DND-41 (cell line): ENCODE measurements around the gene PLSCR4.

Source experiments
- CTCF ChIP-seq: IDR thresholded peaks from 2 replicates; pipeline ENCODE4 v1.5.1; 2012; ENCODE audit warnings: borderline replicate concordance, low read length, moderate library complexity, mild to moderate bottlenecking; ENCODE audit not compliant: poor library complexity, severe bottlenecking; ENCODE audit errors: extremely low read depth
- EZH2 ChIP-seq: IDR thresholded peaks from 3 replicates; pipeline ENCODE4 v1.6.1; 2012; ENCODE audit warnings: borderline replicate concordance, low read depth, mild to moderate bottlenecking, moderate library complexity, low read length, inconsistent platforms; ENCODE audit not compliant: severe bottlenecking

GRCh38 chr3:146177072-146177471, 73.8 kb downstream of the PLSCR4 start:
- TF ChIP-seq CTCF, result no peak
- TF ChIP-seq EZH2, result no peak
